ENCODE measurements around the gene RGP1.

Gene RGP1

DNA sequence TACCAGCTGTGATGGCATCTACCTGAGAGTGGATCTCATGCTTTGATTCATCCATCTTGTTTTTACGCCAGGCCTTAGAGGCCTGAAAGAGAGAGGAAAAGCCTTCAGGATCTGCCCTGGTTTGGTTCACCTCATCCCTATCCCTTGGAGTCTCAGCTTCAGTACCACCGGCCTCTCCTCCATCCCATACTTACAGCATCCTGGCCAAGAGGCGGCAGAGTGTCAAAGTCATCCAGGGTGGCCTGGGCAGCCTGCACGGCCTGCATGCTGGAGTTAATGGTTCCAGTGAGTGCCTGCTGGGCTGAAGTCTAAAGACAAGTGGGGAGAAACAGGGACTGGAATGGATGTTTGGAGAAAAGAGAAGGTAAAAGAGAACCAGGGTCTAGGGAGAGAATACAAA, 29.5 kb upstream of the RGP1 start:
- H3K4me3 ChIP-seq (ENCODE audit: low read depth, low read length): no peak overlapping the region
- TF ChIP-seq, protein P1, sequence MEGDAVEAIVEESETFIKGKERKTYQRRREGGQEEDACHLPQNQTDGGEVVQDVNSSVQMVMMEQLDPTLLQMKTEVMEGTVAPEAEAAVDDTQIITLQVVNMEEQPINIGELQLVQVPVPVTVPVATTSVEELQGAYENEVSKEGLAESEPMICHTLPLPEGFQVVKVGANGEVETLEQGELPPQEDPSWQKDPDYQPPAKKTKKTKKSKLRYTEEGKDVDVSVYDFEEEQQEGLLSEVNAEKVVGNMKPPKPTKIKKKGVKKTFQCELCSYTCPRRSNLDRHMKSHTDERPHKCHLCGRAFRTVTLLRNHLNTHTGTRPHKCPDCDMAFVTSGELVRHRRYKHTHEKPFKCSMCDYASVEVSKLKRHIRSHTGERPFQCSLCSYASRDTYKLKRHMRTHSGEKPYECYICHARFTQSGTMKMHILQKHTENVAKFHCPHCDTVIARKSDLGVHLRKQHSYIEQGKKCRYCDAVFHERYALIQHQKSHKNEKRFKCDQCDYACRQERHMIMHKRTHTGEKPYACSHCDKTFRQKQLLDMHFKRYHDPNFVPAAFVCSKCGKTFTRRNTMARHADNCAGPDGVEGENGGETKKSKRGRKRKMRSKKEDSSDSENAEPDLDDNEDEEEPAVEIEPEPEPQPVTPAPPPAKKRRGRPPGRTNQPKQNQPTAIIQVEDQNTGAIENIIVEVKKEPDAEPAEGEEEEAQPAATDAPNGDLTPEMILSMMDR (IDR thresholded peaks at IDR 0.05; ENCODE audit: low read depth, low read length): no peak
- in situ Hi-C loops (cut with HindIII; ENCODE audit: low sequenced_read_pairs): no loop called here
- DNase-seq (ENCODE audit: low read depth, low spot score): no peak

DNA sequence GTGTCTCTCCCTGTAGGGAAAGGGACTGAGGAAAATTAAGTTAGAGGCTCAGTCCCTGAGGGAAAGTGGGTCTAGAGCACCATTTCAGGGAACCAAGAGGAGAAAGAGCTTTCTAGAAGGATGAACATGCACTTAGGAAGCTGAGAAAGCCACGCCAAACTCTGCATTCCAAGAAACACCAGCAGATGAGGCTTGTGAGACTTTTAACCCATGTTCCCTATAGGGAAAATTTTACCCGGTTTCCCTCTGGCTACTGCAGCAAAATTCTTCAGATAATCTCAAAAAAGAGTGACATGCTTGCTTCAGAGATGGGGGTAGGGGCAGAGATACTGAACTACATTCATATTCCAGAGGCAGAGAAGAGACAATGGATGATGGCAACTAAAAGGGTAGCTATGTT, 25.7 kb upstream of the RGP1 start:
- TF ChIP-seq, protein P1 (IDR thresholded peaks at IDR 0.05; ENCODE audit: low read depth, low read length): no peak
- no peak for DNase-seq (ENCODE audit: low read depth, low spot score)

DNA sequence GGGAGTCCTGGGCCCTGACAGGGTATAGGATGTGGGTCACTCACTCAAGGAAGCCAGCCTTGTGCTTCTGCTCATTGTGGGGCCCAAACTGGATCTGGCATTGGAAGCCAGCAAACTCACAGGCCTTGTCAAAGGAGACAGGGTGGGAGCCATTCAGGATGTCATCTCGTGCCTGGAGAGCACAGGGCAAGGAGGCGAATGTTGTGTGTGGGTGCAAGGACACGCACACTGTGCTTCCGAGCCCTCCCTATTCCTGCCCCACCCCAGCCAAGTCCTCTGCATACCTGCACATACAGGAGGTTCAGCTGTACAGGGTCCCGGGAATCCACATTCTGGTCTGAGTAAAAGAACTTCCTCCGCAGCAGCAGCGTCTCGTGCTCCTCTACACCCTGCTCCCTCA, 25.2 kb upstream of the RGP1 start:
- DNase-seq (ENCODE audit: low read depth, low spot score): no peak
- H3K4me3 ChIP-seq (ENCODE audit: low read depth, low read length): no peak overlapping the region
- TF ChIP-seq, protein P1 (IDR thresholded peaks at IDR 0.05; ENCODE audit: low read depth, low read length): no peak
- in situ Hi-C loops (cut with HindIII; ENCODE audit: low sequenced_read_pairs): no loop called here

More for the DNA sequence above, 25.7 kb upstream of the RGP1 start:
- no peak overlapping the region for H3K4me3 ChIP-seq (ENCODE audit: low read depth, low read length)
- in situ Hi-C loops (cut with HindIII; ENCODE audit: low sequenced_read_pairs): no loop called here

DNA sequence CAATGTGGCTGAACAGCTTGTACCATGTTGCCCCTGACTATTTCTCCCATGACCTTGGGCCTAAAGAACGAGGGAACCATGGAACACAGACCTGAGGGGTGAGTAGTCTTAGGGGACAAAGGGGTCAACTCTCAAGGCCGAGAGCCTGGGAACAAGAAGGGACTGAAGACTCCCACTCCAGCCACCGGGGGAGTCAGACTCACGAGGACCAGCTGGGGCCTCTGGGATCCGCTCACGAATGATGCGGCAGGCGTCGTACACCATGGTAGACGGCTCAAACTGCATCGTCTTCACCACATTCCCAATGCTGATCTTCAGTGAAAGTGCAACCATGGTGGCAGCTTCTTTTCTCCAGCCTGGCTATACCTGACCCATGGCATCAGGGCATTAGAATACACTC, 23.7 kb upstream of the RGP1 start:
- in situ Hi-C loops (cut with HindIII; ENCODE audit: low sequenced_read_pairs): no loop called here
- no peak for DNase-seq (ENCODE audit: low read depth, low spot score)
- TF ChIP-seq, protein P1 (IDR thresholded peaks at IDR 0.05; ENCODE audit: low read depth, low read length): no peak
- H3K4me3 ChIP-seq (ENCODE audit: low read depth, low read length): no peak overlapping the region

DNA sequence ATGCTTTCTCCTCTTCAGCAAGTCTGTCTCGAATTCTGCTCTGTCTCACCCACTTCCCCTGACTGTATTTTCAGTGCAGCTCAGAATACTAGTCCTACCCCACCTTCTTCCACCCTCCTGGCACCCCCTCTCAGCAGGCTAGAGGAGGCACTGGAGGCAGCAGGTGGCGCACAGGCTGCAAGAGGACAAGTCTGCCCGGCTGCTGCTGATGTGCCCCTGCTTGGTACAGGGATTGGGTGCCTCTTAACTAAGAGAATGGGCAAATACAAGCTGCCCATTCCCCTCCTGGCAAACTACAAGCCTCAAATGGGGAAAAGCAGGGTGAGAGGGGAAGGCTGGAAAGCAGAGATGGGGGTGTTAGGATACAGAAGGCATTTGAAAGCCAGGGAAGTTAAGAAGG, 22.2 kb upstream of the RGP1 start:
- TF ChIP-seq, protein P1 (IDR thresholded peaks at IDR 0.05; ENCODE audit: low read depth, low read length): peak; percentile 18
- DNase-seq (ENCODE audit: low read depth, low spot score): peak; percentile 48
- no peak overlapping the region for H3K4me3 ChIP-seq (ENCODE audit: low read depth, low read length)
- in situ Hi-C loops (cut with HindIII; ENCODE audit: low sequenced_read_pairs): no loop called here

DNA sequence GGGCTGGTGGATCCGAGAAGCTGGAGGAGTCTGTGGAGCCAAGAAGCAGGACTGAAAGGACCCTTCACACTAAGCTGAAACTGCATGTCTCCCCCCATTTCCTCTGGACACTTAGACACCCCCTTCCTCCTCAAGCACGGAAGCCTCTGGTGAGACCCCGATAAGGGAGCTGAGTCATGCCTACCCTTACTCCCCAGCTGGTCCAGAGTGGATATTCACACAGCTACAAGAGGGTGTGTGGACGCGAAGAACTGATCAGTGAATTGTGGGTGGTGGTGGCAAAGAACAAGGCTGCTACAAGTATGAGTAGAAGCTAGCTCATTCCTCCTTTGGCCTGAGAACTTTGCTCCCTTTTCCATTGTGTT, 21.4 kb upstream of the RGP1 start:
- TF ChIP-seq, protein P1 (IDR thresholded peaks at IDR 0.05; ENCODE audit: low read depth, low read length): no peak
- DNase-seq (ENCODE audit: low read depth, low spot score): no peak
- in situ Hi-C loops (cut with HindIII; ENCODE audit: low sequenced_read_pairs): no loop called here
- H3K4me3 ChIP-seq (ENCODE audit: low read depth, low read length): peak overlapping the region; percentile 38
